GM18868 (cell line): ENCODE measurements around the gene OGDH.
"Not testable (repeated sequence)": the region's sequence is repeated elsewhere in the genome, so short reads cannot be mapped to it uniquely, and the experiment has no call there.

Source experiments
- ATAC-seq: cut with Tn5 transposase; IDR thresholded peaks from one replicate; pipeline ENCODE4 v1.9.1; 2021; ENCODE audit warnings: mild to moderate bottlenecking, moderate library complexity; ENCODE audit not compliant: unreplicated experiment

The OGDH gene

DNA sequence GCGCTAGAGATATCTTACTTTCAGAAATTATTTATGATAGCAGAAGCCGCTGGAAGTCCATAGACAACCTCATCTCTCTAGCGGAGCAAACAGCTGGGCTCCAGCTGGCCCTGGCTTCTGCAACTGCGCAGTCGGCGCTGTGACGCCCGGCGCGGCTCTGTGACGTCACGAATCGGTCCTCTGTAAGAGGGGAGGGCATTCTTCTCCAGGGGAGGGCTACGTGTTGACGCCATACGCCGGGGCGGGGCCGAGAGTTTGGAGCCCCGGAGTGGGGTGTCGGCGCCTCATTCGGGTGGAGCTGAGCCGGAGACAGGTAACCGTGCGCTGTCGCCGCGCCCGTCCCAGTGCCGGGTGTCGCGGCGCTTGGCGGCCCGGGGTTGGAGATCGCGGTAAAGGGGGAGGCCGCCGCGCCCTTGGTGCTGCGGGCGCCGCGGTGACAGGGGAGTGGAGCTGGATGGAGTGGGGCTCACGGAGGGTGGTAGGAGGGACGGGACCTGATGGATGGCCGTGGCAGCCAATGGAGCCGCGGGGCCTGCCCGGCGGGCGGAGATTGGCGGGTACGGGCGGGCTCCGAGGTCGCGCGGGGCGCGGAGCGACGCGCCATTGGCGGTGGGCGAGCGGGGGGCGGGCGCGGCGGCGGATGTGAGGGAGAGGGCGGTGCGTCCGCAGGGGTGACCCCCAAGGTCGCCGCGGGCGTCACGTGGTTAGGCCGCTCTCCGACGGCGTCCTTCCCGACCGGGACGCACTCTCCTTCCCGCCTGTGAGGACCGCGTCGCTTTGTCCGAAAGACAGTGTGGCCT is at the start of gene OGDH:
OGDH (plus strand) TSS at position 287 of the 800 bp plus-strand sequence. CDS start 17,717 bp downstream, outside the sequence.
- ATAC-seq, result peak; percentile 93

GRCh38 chr7:44557485-44557884 is 48.9 kb upstream of the OGDH start:
- ATAC-seq, result no peak

DNA sequence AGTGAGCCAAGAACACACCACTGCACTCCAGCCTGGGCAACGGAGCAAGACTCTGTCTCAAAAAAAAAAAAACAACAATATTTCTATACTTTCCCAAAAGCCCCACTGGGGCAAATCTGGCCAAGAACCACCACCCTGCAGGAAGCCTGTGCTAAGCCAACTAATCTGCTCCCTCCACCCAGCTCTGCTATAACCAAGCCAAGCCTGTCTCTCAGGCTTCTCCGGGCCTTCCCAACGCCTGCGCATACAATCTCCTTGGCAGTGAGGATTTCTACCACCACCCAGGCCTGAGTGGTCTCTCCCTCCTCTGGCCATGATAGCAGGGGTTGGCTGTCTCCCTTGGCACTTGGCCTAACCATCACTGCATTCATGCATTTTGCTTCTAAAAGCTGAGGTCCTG is 46.9 kb upstream of the OGDH start:
- ATAC-seq, result no peak

DNA sequence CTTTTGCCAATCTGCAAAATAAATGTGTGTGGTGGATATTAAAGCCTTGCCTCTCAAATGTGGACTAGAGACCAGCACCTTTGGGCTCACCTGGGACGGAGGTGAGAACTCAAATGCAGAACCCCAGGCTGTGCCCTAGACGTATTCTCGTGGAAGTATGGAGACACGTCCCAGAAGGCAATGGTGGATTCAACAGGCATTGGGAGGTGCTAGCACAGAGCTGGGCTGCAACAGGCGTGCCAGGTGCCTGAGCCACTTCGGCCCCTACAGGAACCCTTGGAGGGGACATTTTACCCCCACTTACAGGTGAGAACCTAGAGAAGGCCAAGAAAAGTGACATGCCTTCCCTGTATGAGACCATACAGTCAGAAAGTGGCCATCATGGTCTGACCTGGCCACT is 44.9 kb upstream of the OGDH start:
- no peak for ATAC-seq

- no peak for ATAC-seq
Measured at GRCh38 chr7:44561962-44562621, 44.3 kb upstream of the OGDH start.

- not testable (repeated sequence) for ATAC-seq
Measured at GRCh38 chr7:44562622-44562962, 43.8 kb upstream of the OGDH start.

DNA sequence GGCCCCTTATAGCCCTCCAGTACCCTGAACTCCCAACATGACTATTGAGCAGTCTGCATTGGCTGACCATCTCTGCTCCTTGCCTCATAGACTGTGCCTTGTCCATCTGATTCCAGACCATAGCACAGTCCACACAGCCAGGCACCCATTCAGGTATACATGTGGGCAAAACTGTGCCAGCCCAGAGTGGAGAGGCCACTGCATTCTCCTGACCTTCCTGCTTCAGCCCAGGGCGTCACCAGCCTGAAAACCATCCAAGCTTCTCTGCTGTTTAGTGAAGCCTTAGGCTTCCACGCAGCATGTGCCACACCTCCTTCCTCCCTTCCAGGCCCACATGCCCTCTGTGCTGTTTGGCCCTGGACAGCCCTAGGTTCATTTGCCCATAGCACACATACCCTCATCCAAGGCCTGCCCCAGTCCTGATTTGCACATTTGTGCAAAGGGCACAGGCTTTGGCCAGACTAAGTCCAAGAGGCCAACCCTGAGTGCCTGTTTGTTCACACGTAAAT is 43.2 kb upstream of the OGDH start:
- ATAC-seq, result no peak

- ATAC-seq, result no peak
Measured at GRCh38 chr7:44564606-44565005, 41.8 kb upstream of the OGDH start.

DNA sequence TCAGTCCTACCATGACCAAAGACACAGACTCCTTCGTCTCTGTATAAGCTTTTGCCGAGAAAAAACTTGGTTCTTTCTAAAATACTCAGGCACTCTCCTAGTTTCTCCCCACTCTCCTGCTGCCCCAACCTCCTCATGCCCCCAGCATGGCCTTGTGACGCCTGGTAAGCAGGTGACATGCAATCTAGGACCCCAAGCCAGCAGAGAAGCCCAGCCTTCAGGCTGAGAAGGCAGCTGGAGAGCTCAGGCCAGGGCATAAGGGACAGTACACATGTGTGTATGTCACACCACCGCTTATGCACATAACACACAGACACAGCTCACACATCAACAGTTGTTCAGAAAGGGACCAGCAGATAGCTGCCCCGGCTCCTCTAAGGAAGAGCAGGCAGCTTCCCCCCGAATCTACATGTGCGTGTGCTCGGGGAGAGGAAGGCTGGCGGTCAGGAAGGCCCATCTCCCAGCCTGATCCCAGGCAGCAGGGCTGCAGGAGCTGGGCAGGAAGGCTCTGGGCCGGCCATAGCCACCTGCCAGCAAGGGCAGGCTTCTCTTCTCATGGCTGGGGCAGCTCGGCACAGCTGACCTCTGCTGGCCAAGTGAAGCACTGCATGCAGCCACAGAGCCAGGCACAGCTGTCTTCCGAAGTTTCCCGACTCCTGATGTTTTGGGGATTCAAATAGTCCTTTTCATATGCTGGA is 41.2 kb upstream of the OGDH start:
- ATAC-seq, result peak; percentile 74

DNA sequence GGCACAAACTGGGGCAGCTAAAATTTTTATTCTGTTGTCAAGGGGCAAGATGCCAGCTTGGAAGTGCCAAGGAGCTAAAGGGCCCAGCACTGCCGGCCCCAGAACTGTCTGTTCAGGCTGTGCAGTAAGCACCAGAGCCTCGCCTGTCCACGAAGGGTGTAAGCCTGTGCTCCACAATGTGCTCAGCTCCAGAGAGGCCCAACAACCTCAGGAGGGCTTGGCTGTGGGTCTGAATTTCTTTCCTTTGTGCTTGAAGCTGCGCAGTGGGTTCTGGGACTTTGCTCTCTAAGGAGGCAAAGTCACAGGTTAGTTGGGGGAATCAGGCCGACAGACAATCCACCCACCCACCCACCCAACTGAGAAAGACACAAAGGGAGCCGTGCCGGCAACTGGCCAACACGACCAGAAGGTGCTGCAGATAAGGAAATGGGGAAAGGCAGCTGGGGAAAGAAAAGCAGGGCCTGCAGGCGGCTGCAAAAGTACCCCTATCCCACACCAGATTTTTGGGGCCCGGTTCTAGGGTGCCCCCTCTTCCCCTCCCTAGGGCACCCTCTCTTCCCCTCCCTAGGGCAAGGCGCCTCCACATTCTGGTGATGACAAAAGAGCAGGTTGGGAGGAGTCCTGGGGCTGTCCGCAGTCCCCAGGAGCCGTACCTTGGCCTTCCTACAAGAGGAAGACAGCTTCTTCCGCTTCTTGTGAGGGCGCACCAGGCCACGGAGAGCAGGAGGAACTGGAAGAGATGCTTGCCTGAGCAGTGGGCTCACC is 40.5 kb upstream of the OGDH start:
- ATAC-seq, result peak; percentile 28

DNA sequence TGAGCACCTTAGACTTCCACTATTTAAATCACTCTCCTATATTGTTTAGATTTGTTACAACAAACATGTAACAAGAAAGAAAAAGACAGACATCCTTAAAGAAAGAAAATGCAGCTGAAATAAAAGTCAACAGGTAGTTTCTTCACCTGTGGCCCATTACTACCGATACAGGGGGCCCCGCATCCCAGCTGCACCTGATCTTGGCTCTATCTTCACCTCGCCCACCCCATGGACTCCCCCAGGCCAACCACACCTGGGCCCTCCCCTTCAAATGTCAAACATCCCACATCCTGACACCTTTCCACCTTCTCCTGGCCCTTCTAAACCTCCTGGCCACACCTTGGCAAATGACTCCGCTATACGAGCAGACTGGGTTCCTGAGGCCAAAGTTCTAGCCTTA is 39.7 kb upstream of the OGDH start:
- no peak for ATAC-seq

GRCh38 chr7:44567884-44568283 is 38.5 kb upstream of the OGDH start:
- no peak for ATAC-seq

GRCh38 chr7:44568771-44569560 is 37.5 kb upstream of the OGDH start:
- no peak for ATAC-seq

- ATAC-seq, result no peak
Measured at GRCh38 chr7:44569959-44570358, 36.5 kb upstream of the OGDH start.

- no peak for ATAC-seq
Measured at GRCh38 chr7:44572771-44573170, 33.7 kb upstream of the OGDH start.

DNA sequence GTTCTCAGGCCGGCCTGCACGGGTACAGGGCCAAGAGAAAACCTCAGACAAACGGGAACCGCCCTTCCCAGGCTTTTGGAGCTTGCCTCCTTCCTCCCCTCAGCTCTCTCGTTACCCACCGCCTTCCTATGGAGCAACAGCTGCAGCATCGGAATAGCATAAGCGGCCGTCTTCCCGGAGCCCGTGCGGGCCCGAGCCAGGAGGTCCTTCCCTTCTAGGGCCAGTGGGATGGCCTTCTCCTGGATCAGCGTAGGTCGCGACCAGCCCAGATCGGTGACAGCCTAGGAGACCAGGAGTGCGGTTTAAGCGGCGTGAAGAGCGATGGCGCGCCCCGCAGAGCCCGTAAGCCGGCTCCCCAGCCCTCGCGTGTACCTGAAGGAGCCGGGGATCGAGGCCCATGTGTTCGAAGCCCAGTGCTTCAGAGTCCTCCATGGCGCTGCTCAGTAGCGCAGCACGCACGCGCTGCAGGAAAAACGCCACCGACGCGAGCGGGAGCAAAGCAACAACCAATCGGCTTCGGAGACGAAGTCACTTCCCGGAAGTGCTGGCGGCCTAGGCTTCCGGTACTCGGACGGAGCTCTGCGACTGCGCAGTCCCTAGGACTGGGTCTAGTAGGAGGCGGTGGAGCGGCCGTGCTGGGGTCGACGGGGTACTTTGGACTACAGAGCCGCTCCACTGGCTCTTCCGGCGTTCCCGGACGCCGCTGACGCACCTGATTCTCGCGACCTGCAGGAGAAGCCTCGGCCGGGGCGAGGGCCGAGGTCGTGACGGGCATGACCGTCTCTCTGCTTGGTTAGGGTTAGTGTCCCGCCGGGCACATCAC is 32.8 kb upstream of the OGDH start, which contains the start of gene DDX56:
DDX56 (minus strand) TSS at position 445 of the 823 bp plus-strand sequence; CDS start at position 432, 13 bp downstream.
- ATAC-seq, result peak; percentile 92

DNA sequence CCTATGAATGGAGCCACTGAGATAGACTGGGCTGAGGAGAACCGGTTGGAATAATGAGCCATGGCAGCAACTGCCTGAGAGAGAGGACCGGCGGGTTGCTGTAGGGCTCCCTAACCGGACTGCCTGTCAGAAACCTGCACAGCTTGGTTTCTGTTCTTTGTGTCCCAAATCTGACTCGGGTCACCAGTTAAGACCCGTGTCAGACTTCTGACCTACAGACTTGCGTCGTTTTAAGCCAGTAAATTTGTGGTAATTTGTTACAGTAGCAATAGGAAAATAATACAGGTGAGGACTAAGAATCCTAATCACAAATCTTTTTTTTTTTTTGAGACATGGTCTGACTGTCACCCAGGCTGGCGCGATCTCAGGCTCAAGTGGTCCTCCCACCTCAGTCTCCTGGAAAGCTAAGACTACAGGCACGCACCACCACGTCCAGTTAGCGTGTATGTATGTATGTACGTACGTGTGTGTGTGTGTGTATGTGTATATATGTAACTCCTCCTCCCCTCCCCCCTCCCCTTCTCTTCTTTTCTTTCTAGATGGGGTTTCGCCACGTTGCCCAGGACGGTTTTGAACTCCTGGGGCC is 32.0 kb upstream of the OGDH start:
- no peak for ATAC-seq

DNA sequence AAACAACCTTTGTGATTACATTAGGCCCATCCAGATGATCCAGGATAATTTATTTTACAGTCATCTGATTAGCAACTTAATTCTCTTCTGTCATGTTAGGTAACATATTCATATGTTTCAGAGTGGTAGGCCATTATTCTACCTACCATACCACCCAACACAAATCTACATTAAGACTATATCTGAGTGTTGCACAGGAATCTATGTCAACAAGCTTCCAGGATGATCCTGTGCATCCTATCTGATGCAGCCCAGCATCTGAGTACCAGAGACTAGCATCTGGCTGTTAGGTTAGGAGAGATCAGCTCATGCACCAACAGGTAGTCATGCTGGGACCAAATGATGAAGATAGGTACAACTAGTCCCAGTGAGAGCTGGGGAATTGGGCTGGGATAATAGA is 31.4 kb upstream of the OGDH start:
- no peak for ATAC-seq

- ATAC-seq, result no peak
Measured at GRCh38 chr7:44576228-44576627, 30.2 kb upstream of the OGDH start.
